Measurements from ENCODE around the gene TMEM176B. TPM values are rescaled to one million over a fixed set of nuclear protein-coding genes. Genes with fewer than 3 reads are reported as not detected.

TMEM176B gene
- total RNA-seq, 4 donors from 2014 or later, result 30.4 to 369 (median 224) TPM

DNA sequence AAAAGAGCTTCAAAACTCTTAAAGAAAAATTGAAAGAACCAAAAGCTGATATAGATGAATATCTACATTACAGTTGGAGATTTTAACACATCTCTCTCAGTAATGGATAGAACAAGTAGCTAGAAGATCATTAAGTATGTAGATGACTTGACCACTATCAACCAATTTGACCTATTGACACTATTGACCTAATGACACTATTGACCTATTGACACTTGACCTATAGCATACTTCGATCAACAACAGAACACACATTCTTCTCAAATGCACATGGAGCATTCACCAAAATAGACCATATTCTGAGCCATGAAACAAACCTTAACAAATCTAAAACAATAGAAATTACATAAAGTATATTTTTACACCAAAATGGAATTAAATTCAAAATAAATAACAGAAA lies 40.7 kb downstream of the TMEM176B start:
- WGBS, 2 donors (ENCODE audit: low coverage in 1 of 2), result 77% methylated on average over 1 of the region's 1 CpG; no CpG with 5 or more reads in 1 of the 2 donors
- H3K4me1 ChIP-seq, result peaks cover 0 to 4% (median 0%) of the 10 kb centered on the region in 4 donors
- H3K27ac ChIP-seq, result no peak overlapping the region
- no peaks in the 10 kb centered on the region for H3K9me3 ChIP-seq
- in situ Hi-C loops (cut with MboI; ENCODE audit: low pct_ligation_motif_present in 1 of 4, low pct_unique_long_range_greater_than_20kb in 1 of 4, low sequenced_read_pairs in 3 of 4), result loop anchor here in 2 of 4 donors (5.0 to 10.0 kb wide), 2 partner anchors 312 to 315 kb away; no protein-coding TSS in a partner anchor
- DNase-seq, result no peak
- no peaks in the 10 kb centered on the region for H3K27me3 ChIP-seq
- no peaks in the 10 kb centered on the region for H3K36me3 ChIP-seq
- no peak overlapping the region for H3K4me3 ChIP-seq
- TF ChIP-seq CTCF (IDR thresholded peaks at IDR 0.05), result no peak
- TF ChIP-seq POLR2AphosphoS5 (IDR thresholded peaks at IDR 0.05), result no peak
- TF ChIP-seq EP300 (IDR thresholded peaks at IDR 0.05; ENCODE audit: low read depth), result no peak
- TF ChIP-seq POLR2A (IDR thresholded peaks at IDR 0.05), result no peak
- intact Hi-C loops (cut with DNase I; ENCODE audit: low total_unique reads), result no loop called here

GRCh38 chr7:150756858-150757257 lies 43.3 kb downstream of the TMEM176B start:
- 24 to 43% methylated on average over 1 of the region's 1 CpG for WGBS, 2 donors (ENCODE audit: low coverage in 1 of 2)
- in situ Hi-C loops (cut with MboI; ENCODE audit: low pct_ligation_motif_present in 1 of 4, low pct_unique_long_range_greater_than_20kb in 1 of 4, low sequenced_read_pairs in 3 of 4), result loop anchor here in 2 of 4 donors (5.0 to 10.0 kb wide), 2 partner anchors 310 to 312 kb away; no protein-coding TSS in a partner anchor
- no peak for DNase-seq
- H3K27me3 ChIP-seq, result no peaks in the 10 kb centered on the region
- H3K4me1 ChIP-seq, result peaks cover 0 to 4% (median 0%) of the 10 kb centered on the region in 4 donors
- no peaks in the 10 kb centered on the region for H3K9me3 ChIP-seq
- intact Hi-C loops (cut with DNase I; ENCODE audit: low total_unique reads), result no loop called here
- H3K36me3 ChIP-seq, result no peaks in the 10 kb centered on the region
- H3K27ac ChIP-seq, result peak overlapping the region in 2 of 4 donors; percentile 29 to 65
- no peak overlapping the region for H3K4me3 ChIP-seq
- TF ChIP-seq EP300 (IDR thresholded peaks at IDR 0.05; ENCODE audit: low read depth) (no peak), POLR2A (IDR thresholded peaks at IDR 0.05) (no peak), CTCF (IDR thresholded peaks at IDR 0.05) (peak in 4 of 5 experiments; percentile 40 to 53 (median 44)), POLR2AphosphoS5 (IDR thresholded peaks at IDR 0.05) (no peak)

DNA sequence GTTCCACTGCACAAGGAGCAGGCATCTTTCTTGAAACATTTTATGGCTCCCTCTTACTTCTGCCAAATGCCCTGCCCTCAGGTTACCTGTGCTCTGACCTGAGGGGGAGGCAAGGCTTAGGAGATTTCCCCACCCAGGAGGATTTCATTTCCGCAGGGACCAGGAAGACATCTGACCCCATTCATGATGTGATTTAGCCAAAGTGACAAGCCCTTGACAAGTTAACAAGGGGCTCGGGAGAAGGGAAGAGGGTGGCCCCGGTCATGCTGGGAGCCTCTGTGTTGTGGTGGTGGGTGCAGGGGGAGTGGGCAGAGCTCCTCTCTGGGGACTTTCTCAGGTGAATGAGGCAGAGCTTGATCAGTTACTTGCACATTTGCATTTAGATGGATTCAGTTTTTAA lies 44.0 kb downstream of the TMEM176B start:
- intact Hi-C loops (cut with DNase I; ENCODE audit: low total_unique reads), result no loop called here
- TF ChIP-seq POLR2A (IDR thresholded peaks at IDR 0.05), result no peak
- TF ChIP-seq POLR2AphosphoS5 (IDR thresholded peaks at IDR 0.05), result no peak
- TF ChIP-seq CTCF (IDR thresholded peaks at IDR 0.05), result no peak
- TF ChIP-seq EP300 (IDR thresholded peaks at IDR 0.05; ENCODE audit: low read depth), result no peak
- in situ Hi-C loops (cut with MboI; ENCODE audit: low pct_ligation_motif_present in 1 of 4, low pct_unique_long_range_greater_than_20kb in 1 of 4, low sequenced_read_pairs in 3 of 4), result loop anchor here in 2 of 4 donors (5.0 to 10.0 kb wide), 2 partner anchors 309 to 311 kb away; no protein-coding TSS in a partner anchor
- H3K36me3 ChIP-seq, result no peaks in the 10 kb centered on the region
- peak overlapping the region; percentile 29 to 65 (median 46) for H3K27ac ChIP-seq
- no peak overlapping the region for H3K4me3 ChIP-seq
- H3K27me3 ChIP-seq, result no peaks in the 10 kb centered on the region
- H3K4me1 ChIP-seq, result peaks cover 0 to 4% (median 0%) of the 10 kb centered on the region in 4 donors
- WGBS, 2 donors (ENCODE audit: low coverage in 1 of 2), result 66% methylated on average over 3 of the region's 3 CpGs; no CpG with 5 or more reads in 1 of the 2 donors
- no peaks in the 10 kb centered on the region for H3K9me3 ChIP-seq
- DNase-seq, result no peak

DNA sequence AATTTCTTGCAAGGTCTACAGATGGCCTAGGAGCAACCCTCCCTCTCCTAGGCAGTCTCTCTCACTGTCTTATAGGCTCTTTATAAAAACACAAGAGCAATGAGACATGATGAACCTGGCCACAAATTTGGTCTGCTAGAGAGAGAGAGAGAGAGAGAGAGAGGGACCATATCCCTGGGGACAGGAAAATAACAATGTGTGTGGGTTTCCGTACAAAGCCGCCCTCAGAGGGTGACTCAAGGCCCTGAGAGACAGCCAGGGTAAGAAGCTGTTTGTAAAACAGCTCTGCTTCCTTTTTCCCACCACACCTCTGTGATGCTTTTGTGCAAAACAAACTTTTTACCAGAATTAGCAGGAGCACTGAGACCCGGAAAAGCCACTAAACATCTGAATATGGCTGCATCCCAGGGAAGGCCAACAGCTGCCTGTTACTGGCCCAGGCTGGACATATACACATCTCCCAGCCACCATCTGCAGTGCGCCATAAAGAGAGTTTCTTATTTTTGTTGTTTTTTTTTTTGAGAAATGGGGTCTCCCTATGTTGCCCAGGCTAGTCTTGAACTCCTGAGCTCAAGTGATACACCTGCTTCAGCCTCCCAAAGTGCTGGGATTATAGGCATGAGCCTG lies 44.6 kb downstream of the TMEM176B start:
- DNase-seq, result no peak
- Histone ChIP-seq H3K27ac (peak overlapping the region; percentile 29 to 65 (median 46)), H3K27me3 (no peaks in the 10 kb centered on the region), H3K36me3 (no peaks in the 10 kb centered on the region), H3K4me1 (peaks cover 0 to 4% (median 0%) of the 10 kb centered on the region in 4 donors), H3K4me3 (no peak overlapping the region), H3K9me3 (no peaks in the 10 kb centered on the region)
- intact Hi-C loops (cut with DNase I; ENCODE audit: low total_unique reads), result no loop called here
- in situ Hi-C loops (cut with MboI; ENCODE audit: low pct_ligation_motif_present in 1 of 4, low pct_unique_long_range_greater_than_20kb in 1 of 4, low sequenced_read_pairs in 3 of 4), result loop anchor here in 2 of 4 donors (5.0 to 10.0 kb wide), 2 partner anchors 308 to 311 kb away; no protein-coding TSS in a partner anchor
- TF ChIP-seq EP300 (IDR thresholded peaks at IDR 0.05; ENCODE audit: low read depth), result no peak
- TF ChIP-seq POLR2A (IDR thresholded peaks at IDR 0.05), result no peak
- no peak for TF ChIP-seq CTCF (IDR thresholded peaks at IDR 0.05)
- TF ChIP-seq POLR2AphosphoS5 (IDR thresholded peaks at IDR 0.05), result no peak
- 57 to 65% methylated on average over 4 of the region's 4 CpGs for WGBS, 2 donors (ENCODE audit: low coverage in 1 of 2)

All from transverse colon (tissue), 4 donors.